NCI-H2107 (cell line): ENCODE measurements around the gene RAP1GAP.

Experiments used
- DNase-seq: peaks from one replicate; lab custom pipeline; 2025; lab: John Stamatoyannopoulos, UW

Gene RAP1GAP

GRCh38 chr1:21669258-21670058 is at the start of gene RAP1GAP:
Gene RAP1GAP (minus strand): TSS chr1:21669357. CDS start chr1:21620032, 49,325 bp downstream.
- DNase-seq = no peak

- DNase-seq = no peak
Measured at GRCh38 chr1:21716169-21716568, 47.0 kb upstream of the RAP1GAP start.

GRCh38 chr1:21707891-21708290 is 38.7 kb upstream of the RAP1GAP start:
- DNase-seq = no peak

GRCh38 chr1:21707086-21707840 is 38.1 kb upstream of the RAP1GAP start:
- DNase-seq = no peak

- DNase-seq = peak; percentile 9
Measured at GRCh38 chr1:21706151-21706835, 37.1 kb upstream of the RAP1GAP start.

GRCh38 chr1:21705303-21705980 is 36.3 kb upstream of the RAP1GAP start:
- no peak for DNase-seq

GRCh38 chr1:21704145-21704544 is 35.0 kb upstream of the RAP1GAP start:
- DNase-seq = no peak

- no peak for DNase-seq
Measured at GRCh38 chr1:21703318-21703963, 34.3 kb upstream of the RAP1GAP start.

- DNase-seq = no peak
Measured at GRCh38 chr1:21702780-21703179, 33.6 kb upstream of the RAP1GAP start.

- no peak for DNase-seq
Measured at GRCh38 chr1:21701401-21701800, 32.2 kb upstream of the RAP1GAP start.

GRCh38 chr1:21700094-21700493 is 30.9 kb upstream of the RAP1GAP start:
- no peak for DNase-seq

- DNase-seq = no peak
Measured at GRCh38 chr1:21696931-21697330, 27.8 kb upstream of the RAP1GAP start.

- no peak for DNase-seq
Measured at GRCh38 chr1:21693732-21694131, 24.6 kb upstream of the RAP1GAP start.

GRCh38 chr1:21691739-21692138 is 22.6 kb upstream of the RAP1GAP start:
- no peak for DNase-seq

GRCh38 chr1:21689661-21690372 is 20.7 kb upstream of the RAP1GAP start:
- DNase-seq = no peak

- no peak for DNase-seq
Measured at GRCh38 chr1:21687081-21687529, 17.9 kb upstream of the RAP1GAP start.

GRCh38 chr1:21685946-21686678 is 17.0 kb upstream of the RAP1GAP start:
- DNase-seq = no peak

- DNase-seq = no peak
Measured at GRCh38 chr1:21681426-21681825, 12.3 kb upstream of the RAP1GAP start.

- no peak for DNase-seq
Measured at GRCh38 chr1:21680918-21681317, 11.8 kb upstream of the RAP1GAP start.

- DNase-seq = no peak
Measured at GRCh38 chr1:21680381-21680780, 11.2 kb upstream of the RAP1GAP start.
